IMR-90 (cell line): Measurements from ENCODE around the gene CEP43. TPM values are rescaled to one million over a fixed set of nuclear protein-coding genes. Genes with fewer than 3 reads are reported as not detected.

ENCODE experiments used
- ATAC-seq: fragments of 200-7000 bp; cut with Tn5 transposase; 2 replicates; pipeline ENCODE4 v1.9.1; 2020; ENCODE audit warnings: low read depth, mild to moderate bottlenecking, moderate library complexity
- BruUV-seq: library from RNA; stranded (reverse); fragments of 400-500 nt; replicated peaks from 2 replicates; lab custom pipeline; 2021; lab: Mats Ljungman, UMichigan
- CTCF ChIA-PET: fragments of 300-600 bp; formaldehyde crosslinking; extraction: SDS; loops from one replicate; lab custom pipeline; 2021; ENCODE audit warnings: antibody characterized with exemption; lab: Yijun Ruan, JAX
- POLR2A ChIA-PET: fragments of 300-600 bp; sonication (Branson Sonifier 250); formaldehyde crosslinking; loops from one replicate; lab custom pipeline; 2022; ENCODE audit warnings: antibody characterized with exemption; ENCODE audit not compliant: unreplicated experiment; lab: Charles Lee
- DNase-seq: peaks from one replicate; pipeline ENCODE4 v3.0.0; 2013
- H2AFZ ChIP-seq: replicated peaks from 2 replicates; pipeline ENCODE3; 2013; ENCODE audit warnings: low read length, mild to moderate bottlenecking; ENCODE audit not compliant: poor library complexity
- H2AK5ac ChIP-seq: 2 replicates; pipeline ENCODE4 v1.6.1; 2013; ENCODE audit warnings: low read depth, low read length, inconsistent platforms
- H2AK9ac ChIP-seq: replicated peaks from 2 replicates; pipeline ENCODE3; 2013; ENCODE audit warnings: mild to moderate bottlenecking, low read depth, low read length, moderate library complexity; ENCODE audit not compliant: poor library complexity
- H2BK120ac ChIP-seq: 2 replicates; pipeline ENCODE4 v1.6.1; 2013; ENCODE audit warnings: low read depth, low read length, inconsistent platforms
- H2BK15ac ChIP-seq: 3 replicates; pipeline ENCODE4 v1.6.1; 2013; ENCODE audit warnings: low read depth, low read length, inconsistent platforms
- H2BK20ac ChIP-seq: 2 replicates; pipeline ENCODE4 v1.6.1; 2013; ENCODE audit warnings: low read depth, mild to moderate bottlenecking, inconsistent platforms, low read length, moderate library complexity
- H2BK5ac ChIP-seq: 2 replicates; pipeline ENCODE4 v1.6.1; 2013; ENCODE audit warnings: mild to moderate bottlenecking, low read depth, low read length, inconsistent platforms; ENCODE audit not compliant: poor library complexity, severe bottlenecking
- H3K14ac ChIP-seq: replicated peaks from 2 replicates; pipeline ENCODE4 v1.6.1; 2013; ENCODE audit warnings: low read depth, low read length, inconsistent platforms
- H3K18ac ChIP-seq: 2 replicates; pipeline ENCODE4 v1.6.1; 2013; ENCODE audit warnings: low read depth, low read length, control low read depth
- H3K23ac ChIP-seq: 2 replicates; pipeline ENCODE4 v1.6.1; 2013; ENCODE audit warnings: low read depth, low read length, inconsistent platforms
- H3K27ac ChIP-seq: 2 replicates; pipeline ENCODE4 v1.5.1; 2013; ENCODE audit warnings: mild to moderate bottlenecking, control low read depth, low read length; ENCODE audit not compliant: insufficient read depth
- H3K27me3 ChIP-seq: 2 replicates; pipeline ENCODE4 v1.6.1; 2013; ENCODE audit warnings: low read length; ENCODE audit not compliant: control insufficient read depth, insufficient read depth
- H3K36me3 ChIP-seq: 2 replicates; pipeline ENCODE4 v1.6.1; 2013; ENCODE audit warnings: low read length, mixed read lengths; ENCODE audit not compliant: control insufficient read depth, insufficient read depth
- H3K4ac ChIP-seq: 2 replicates; pipeline ENCODE4 v1.6.1; 2013; ENCODE audit warnings: low read depth, low read length, inconsistent platforms
- H3K4me1 ChIP-seq: 2 replicates; pipeline ENCODE4 v1.6.1; 2013; ENCODE audit warnings: low read length, mixed read lengths; ENCODE audit not compliant: control insufficient read depth, insufficient read depth
- H3K4me2 ChIP-seq: 2 replicates; pipeline ENCODE4 v1.6.1; 2013; ENCODE audit warnings: low read depth, mild to moderate bottlenecking, control low read depth, low read length, moderate library complexity
- H3K4me3 ChIP-seq: 2 replicates; pipeline ENCODE4 v1.5.1; 2013; ENCODE audit warnings: low read depth, mild to moderate bottlenecking, control low read depth, low read length, moderate library complexity; ENCODE audit not compliant: insufficient read depth
- H3K56ac ChIP-seq: 2 replicates; pipeline ENCODE4 v1.6.1; 2013; ENCODE audit warnings: low read length, inconsistent platforms; ENCODE audit not compliant: insufficient read depth; ENCODE audit errors: extremely low read depth
- H3K79me1 ChIP-seq, 2 experiments: 2 replicates each; pipeline ENCODE4 v1.6.1; 2013; ENCODE audit warnings: low read length in 2 of 2, inconsistent platforms in 1 of 2, low read depth in 1 of 2
- H3K9ac ChIP-seq: 2 replicates; pipeline ENCODE4 v1.6.1; 2013; ENCODE audit warnings: low read depth, low read length, control low read depth
- H3K9me1 ChIP-seq: 2 replicates; pipeline ENCODE4 v1.6.1; 2013; ENCODE audit warnings: low read length, inconsistent platforms; ENCODE audit not compliant: insufficient read depth
- H3K9me3 ChIP-seq: 2 replicates; pipeline ENCODE4 v1.6.1; 2013; ENCODE audit warnings: low read length; ENCODE audit not compliant: control insufficient read depth, insufficient read depth
- H4K20me1 ChIP-seq: 2 replicates; pipeline ENCODE4 v1.6.1; 2013; ENCODE audit warnings: low read length, inconsistent platforms; ENCODE audit not compliant: insufficient read depth
- H4K5ac ChIP-seq: 2 replicates; pipeline ENCODE4 v1.6.1; 2013; ENCODE audit warnings: mild to moderate bottlenecking, low read depth, low read length, control low read depth
- H4K8ac ChIP-seq, 2 experiments: 2 replicates each; pipeline ENCODE4 v1.6.1; 2013; ENCODE audit warnings: low read depth in 2 of 2, low read length in 2 of 2, control low read depth in 1 of 2, inconsistent platforms in 1 of 2
- H4K91ac ChIP-seq: 2 replicates; pipeline ENCODE4 v1.6.1; 2013; ENCODE audit warnings: low read depth, low read length, inconsistent platforms; ENCODE audit not compliant: insufficient read depth
- BHLHE40 ChIP-seq: fragments of 150-350 bp; IDR thresholded peaks from 2 replicates; pipeline ENCODE4 v1.6.1; 2016; ENCODE audit warnings: mild to moderate bottlenecking, low read depth, low read length
- CEBPB ChIP-seq: IDR thresholded peaks from 2 replicates; pipeline ENCODE4 v1.6.1; 2012; ENCODE audit warnings: low read depth, low read length, improper control_type of control experiment
- CHD1 ChIP-seq: IDR thresholded peaks from 2 replicates; pipeline ENCODE4 v1.6.1; 2012; ENCODE audit warnings: low read depth, low read length, improper control_type of control experiment
- MXI1 ChIP-seq: IDR thresholded peaks from 2 replicates; pipeline ENCODE4 v1.6.1; 2012; ENCODE audit warnings: low read depth, mild to moderate bottlenecking, low read length, moderate library complexity, borderline replicate concordance
- POLR2A ChIP-seq: IDR thresholded peaks from 2 replicates; pipeline ENCODE4 v1.6.1; 2012; ENCODE audit warnings: mild to moderate bottlenecking, low read depth, low read length
- RAD21 ChIP-seq: IDR thresholded peaks from 2 replicates; pipeline ENCODE4 v1.6.1; 2012; ENCODE audit warnings: low read length, improper control_type of control experiment
- RCOR1 ChIP-seq: IDR thresholded peaks from 2 replicates; pipeline ENCODE4 v1.6.1; 2012; ENCODE audit warnings: mild to moderate bottlenecking, low read length, improper control_type of control experiment; ENCODE audit not compliant: insufficient replicate concordance
- SMC3 ChIP-seq: fragments of 150-350 bp; IDR thresholded peaks from 2 replicates; pipeline ENCODE4 v1.6.1; 2016; ENCODE audit warnings: low read depth, mild to moderate bottlenecking, antibody characterized with exemption, low read length, moderate library complexity
- WGBS, 2 experiments: methylation state at CpG; one replicate each; pipeline versions ENCODE4 v1.1.5 to v1.1.7; 2013; ENCODE audit warnings: missing lambda C conversion rate in 2 of 2; ENCODE audit not compliant: insufficient read length in 1 of 2; ENCODE audit errors: extremely low coverage in 2 of 2; 5-methylcytosine and 5-hydroxymethylcytosine counted together
- dilution Hi-C: fragments of 300-500 bp; cut with HindIII; formaldehyde crosslinking; loops from one replicate; pipeline ENCODE4 v1.14.3; 2018; ENCODE audit warnings: low sequenced_read_pairs; ENCODE audit not compliant: unreplicated experiment
- in situ Hi-C: fragments of 300-500 bp; cut with MboI; formaldehyde crosslinking; loops from 3 replicates; pipeline ENCODE4 v1.14.3; 2019; ENCODE audit warnings: low sequenced_read_pairs, inconsistent platforms, mixed read lengths
- intact Hi-C: fragments of 100-400 bp; cut with micrococcal nuclease; formaldehyde crosslinking; loops from 2 replicates; pipeline ENCODE4 v1.10.0; 2022
- polyA plus RNA-seq, 3 experiments: library from polyadenylated mRNA; depleted of rRNA; stranded (reverse); fragments of >200 nt; gene quantifications; 2 replicates each; pipeline ENCODE4 v1.2.3, GENCODE V29; 2012; ENCODE audit warnings: low replicate concordance in 1 of 3
- total RNA-seq: library from RNA; depleted of rRNA; stranded (reverse); fragments of >200 nt; gene quantifications from 2 replicates; pipeline ENCODE4 v1.2.3, GENCODE V29; 2012

The CEP43 gene
- total and polyA plus RNA-seq, 2 of the 4 experiments (the other 2 are of a cell fraction), result 8.6 to 10.7 TPM

- Histone ChIP-seq H3K9ac (peak overlapping the region; percentile 69; the same call in 1 of the 2 replicates), H3K27ac (peak overlapping the region; percentile 36; the same call in 1 of the 2 replicates), H2AK5ac (no peak overlapping the region), H3K23ac (no peak overlapping the region), H4K20me1 (peaks cover 8% of the 10 kb centered on the region; the same call in 1 of the 2 replicates), H3K79me1 (peaks cover 26 to 37% of the 10 kb centered on the region in 2 experiments), H2AK9ac (peak overlapping the region; percentile 59), H4K5ac (no peak overlapping the region), H3K14ac (no peak overlapping the region), H3K4me3 (peak overlapping the region; percentile 59), H3K4me1 (peaks cover 9% of the 10 kb centered on the region), H2BK15ac (no peak overlapping the region), H2AFZ (peak overlapping the region; percentile 94), H4K8ac (no peak overlapping the region), H3K4me2 (peak overlapping the region; percentile 86), H3K36me3 (no peaks in the 10 kb centered on the region; the same call in 1 of the 2 replicates), H2BK120ac (no peak overlapping the region), H2BK20ac (no peak overlapping the region), H2BK5ac (peak overlapping the region; percentile 29), H3K18ac (no peak overlapping the region), H3K9me3 (no peaks in the 10 kb centered on the region), H3K56ac (no peak overlapping the region), H3K4ac (0 out of 2 replicates have a peak overlapping the region, but pooled peaks have one; percentile 21), H3K9me1 (peaks cover 3% of the 10 kb centered on the region; the same call in 1 of the 2 replicates), H3K27me3 (no peaks in the 10 kb centered on the region), H4K91ac (0 out of 2 replicates have a peak overlapping the region, but pooled peaks have one; percentile 13)
- CTCF ChIA-PET, result interaction anchor here (0.6 to 1.3 kb wide), 3 partner anchors 8 to 1548 kb away, joined by 3 to 6 read pairs (median 4); no protein-coding TSS in a partner anchor
- in situ Hi-C loops (loop anchor here (25.0 kb wide), 1 partner anchor 361 kb away; the partner anchor contains the start of gene RPS6KA2), dilution Hi-C loops (no loop called here), intact Hi-C loops (loop anchor here (5.0 to 10.0 kb wide), 2 partner anchors 371 to 544 kb away; partner anchors contain the start of gene RPS6KA2)
- peak; percentile 0; the same call in 1 of the 2 replicates for ATAC-seq
- DNase-seq, result no peak
- BruUV-seq, result no TSS peak
- no peak for TF ChIP-seq SMC3
- no peak for TF ChIP-seq RCOR1
- TF ChIP-seq CHD1, result no peak
- peak; percentile 31; the same call in 1 of the 2 replicates for TF ChIP-seq BHLHE40
- peak; percentile 100 for TF ChIP-seq MXI1
- peak; percentile 53; the same call in 1 of the 2 replicates for TF ChIP-seq POLR2A
- no peak for TF ChIP-seq RAD21
- no peak for TF ChIP-seq CEBPB
- WGBS, 2 experiments, result 0% methylated on average over 46 of the region's 96 CpGs; no CpG with 5 or more reads in 1 of the 2 experiments
- POLR2A ChIA-PET, result no interaction called here
Observed at GRCh38 chr6:166998256-166999144, 697 bp upstream of the CEP43 start.
